Hematopoietic multipotent progenitor cell (in vitro differentiated cells): Measurements from ENCODE around the gene WNK2. TPM values are rescaled to one million over a fixed set of nuclear protein-coding genes. Genes with fewer than 3 reads are reported as not detected.
A peak's percentile ranks its signal among the peaks of the same experiment; 100 is the strongest.

Experiments
- DNase-seq, 3 donors: peaks; one replicate each; pipeline ENCODE4 v3.0.0-alpha.2; 2011 to 2015; ENCODE audit warnings: low read depth in 2 of 3, low spot score in 2 of 3
- total RNA-seq: library from RNA; depleted of rRNA; stranded (reverse); fragments of >200 nt; gene quantifications from one replicate; pipeline ENCODE4 v1.2.3, GENCODE V29; 2012

The WNK2 gene
- total RNA-seq, 1 donor = under 0.01 TPM

DNA sequence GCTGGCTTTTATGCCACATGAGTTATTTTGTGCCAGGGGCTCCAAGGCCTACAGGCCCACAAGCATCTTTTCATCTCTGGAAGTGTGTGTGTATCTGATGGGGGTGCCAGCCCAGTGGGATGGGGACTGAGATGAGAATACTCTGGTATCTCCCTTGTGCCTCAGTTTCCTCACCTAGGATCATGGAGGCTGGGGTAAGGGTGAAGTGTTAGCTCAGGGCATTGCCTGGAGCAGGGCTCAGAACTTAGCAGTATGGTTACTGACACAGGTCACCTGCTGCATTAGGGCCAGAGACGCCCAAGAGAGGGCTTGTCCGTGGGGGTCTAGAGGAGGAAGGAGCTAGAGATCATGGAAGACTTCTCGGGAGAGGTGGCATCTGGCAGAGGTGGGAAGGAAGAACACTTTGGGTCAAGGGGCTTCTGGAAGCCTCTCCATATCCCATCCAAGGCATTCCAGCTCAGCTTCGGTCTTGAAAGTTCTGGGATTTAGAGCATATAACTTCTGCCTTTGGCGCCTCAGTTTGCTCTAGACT, 742 bp upstream of the WNK2 start:
- no peak for DNase-seq

DNA sequence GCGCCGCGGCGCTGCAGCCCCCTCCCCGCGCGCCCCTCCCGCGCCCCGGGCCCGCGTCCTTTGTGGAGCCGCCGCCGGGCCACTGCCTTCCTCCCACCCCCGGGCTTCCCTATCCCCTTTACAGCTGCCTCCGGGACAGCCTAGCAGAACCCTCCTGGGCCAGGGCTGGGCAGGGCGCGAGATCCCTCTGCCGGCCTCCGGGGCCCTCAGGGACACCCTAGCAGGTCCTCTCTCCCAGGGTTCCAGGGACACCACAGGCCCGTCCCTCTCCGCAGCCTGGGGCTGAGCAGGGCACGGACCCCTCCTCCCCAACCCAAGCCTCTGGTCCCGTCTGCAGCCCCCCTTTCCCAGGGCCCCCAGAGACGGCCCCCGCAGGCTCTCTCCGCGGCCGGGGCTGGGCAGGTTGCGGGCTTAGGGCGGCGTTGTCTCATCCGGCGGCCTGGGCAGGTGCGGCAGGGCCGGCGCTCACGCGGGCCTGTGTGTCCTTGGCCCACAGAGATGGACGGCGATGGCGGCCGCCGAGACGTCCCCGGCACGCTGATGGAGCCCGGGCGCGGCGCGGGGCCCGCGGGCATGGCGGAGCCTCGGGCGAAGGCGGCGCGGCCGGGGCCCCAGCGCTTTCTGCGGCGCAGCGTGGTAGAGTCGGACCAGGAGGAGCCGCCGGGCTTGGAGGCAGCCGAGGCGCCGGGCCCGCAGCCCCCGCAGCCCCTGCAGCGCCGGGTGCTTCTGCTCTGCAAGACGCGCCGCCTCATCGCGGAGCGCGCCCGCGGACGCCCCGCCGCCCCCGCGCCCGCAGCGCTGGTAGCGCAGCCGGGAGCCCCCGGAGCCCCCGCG, 710 bp downstream of the WNK2 start:
- peak in 1 of 3 donors; percentile 12 for DNase-seq

DNA sequence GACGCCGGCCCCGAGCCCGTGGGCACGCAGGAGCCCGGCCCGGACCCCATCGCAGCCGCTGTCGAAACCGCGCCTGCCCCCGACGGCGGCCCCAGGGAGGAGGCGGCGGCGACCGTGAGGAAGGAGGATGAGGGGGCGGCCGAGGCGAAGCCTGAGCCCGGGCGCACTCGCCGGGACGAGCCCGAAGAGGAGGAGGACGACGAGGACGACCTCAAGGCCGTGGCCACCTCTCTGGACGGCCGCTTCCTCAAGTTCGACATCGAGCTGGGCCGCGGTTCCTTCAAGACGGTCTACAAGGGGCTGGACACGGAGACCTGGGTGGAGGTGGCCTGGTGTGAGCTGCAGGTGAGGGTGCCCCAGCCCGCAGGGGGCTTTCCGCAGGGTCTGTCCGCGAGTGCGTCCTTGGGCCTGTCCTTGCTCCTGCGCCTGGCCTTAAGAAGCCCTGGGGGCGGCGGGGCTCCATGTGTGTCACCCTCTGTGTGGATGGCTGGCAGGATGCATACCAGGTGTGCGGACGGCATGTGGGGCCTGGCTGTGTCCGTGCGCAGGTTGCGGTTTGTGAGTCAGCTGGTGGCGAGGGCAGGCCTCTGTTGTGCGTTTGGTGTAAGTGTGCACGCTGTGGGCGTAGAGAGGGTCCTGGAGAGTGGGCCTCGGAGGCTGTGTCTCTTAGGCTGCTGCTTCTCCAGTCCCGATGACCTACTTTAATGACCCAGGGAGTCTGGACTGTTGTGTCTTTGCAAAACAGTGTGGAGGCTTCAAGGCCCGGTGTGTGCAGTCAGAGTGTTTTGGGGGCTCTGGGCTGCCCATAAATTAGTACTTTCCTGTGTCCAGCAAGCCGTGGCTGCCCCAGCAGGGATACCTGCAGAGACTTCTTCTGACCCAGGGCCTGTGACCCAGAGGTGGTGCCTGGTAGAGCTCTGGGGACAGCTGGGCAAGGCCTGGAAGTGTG, 1.6 kb downstream of the WNK2 start:
- no peak for DNase-seq

DNA sequence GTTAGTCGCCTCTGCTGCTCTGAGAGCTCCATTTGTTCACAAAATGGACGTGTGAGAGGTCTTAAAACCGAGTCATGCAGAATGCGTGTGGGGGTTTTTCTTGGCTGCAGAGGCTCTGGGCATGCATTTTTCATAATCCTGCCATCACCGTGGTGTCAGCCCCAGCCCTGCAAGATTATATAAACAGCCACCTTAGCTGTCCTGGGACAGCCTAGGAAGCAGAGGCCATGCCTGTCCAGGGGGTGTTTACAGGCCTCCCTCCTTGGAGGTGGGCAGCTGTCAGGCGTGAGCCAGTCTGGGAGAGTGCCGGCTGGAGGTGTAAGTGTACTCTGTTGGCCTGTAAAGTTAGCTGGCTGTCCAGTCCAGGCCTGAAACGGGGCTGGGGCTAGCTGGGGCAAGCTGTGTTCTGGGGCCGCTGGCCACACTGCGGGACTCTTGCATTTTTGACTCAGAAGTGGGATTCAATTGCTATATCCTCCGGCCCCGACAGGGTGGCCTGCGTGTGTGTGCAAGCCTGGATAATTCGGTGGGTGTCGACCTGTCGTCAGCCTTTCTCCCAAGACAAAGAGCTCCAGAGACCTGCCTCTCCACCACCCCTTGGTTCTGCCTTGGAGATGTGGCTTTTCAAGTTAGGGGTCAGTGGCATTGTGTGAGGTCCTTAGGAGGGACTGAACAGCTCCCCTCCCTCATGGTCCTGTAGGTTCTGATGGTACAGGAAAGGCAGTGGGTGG, 2.4 kb downstream of the WNK2 start:
- no peak for DNase-seq

DNA sequence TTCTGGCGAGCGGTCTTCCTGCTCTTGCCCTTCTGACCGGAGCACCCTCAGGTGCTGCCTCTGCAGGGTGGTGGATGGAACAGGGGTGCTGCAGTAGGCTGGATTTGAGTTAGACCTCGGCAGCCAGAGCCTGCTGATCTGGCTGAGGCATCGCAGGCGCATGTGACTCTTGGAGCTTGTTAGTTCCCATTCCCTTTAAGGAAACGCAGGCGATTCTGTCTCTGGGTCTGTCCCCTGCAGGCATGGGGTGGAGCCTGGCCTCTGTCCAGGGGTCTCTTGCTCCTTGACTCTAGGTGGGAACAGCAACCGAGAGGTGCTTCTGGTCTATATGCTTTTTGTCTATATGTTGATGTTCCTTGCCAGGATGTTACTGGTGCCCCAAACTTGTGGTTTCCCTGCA, 3.1 kb downstream of the WNK2 start:
- no peak for DNase-seq

DNA sequence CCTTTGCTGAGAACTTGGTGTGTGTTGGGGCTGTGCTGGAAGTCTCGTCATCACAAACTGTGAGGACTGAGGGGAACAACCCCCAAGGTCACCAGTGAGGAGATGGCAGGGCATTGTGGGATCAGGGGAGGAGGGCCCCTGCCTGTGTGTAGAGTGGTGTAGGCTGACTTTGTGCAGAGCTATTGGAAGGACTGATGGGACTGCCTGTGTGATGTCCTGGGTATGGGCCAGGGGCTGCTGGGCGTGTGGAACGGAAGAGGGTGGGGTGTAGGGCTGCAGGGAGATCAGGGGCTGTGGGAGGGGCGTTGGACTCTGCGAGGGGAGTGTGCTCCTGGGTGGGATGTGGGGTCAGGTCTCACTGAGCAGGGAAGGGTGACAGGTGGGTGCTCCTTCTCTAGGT, 3.6 kb downstream of the WNK2 start:
- no peak for DNase-seq

DNA sequence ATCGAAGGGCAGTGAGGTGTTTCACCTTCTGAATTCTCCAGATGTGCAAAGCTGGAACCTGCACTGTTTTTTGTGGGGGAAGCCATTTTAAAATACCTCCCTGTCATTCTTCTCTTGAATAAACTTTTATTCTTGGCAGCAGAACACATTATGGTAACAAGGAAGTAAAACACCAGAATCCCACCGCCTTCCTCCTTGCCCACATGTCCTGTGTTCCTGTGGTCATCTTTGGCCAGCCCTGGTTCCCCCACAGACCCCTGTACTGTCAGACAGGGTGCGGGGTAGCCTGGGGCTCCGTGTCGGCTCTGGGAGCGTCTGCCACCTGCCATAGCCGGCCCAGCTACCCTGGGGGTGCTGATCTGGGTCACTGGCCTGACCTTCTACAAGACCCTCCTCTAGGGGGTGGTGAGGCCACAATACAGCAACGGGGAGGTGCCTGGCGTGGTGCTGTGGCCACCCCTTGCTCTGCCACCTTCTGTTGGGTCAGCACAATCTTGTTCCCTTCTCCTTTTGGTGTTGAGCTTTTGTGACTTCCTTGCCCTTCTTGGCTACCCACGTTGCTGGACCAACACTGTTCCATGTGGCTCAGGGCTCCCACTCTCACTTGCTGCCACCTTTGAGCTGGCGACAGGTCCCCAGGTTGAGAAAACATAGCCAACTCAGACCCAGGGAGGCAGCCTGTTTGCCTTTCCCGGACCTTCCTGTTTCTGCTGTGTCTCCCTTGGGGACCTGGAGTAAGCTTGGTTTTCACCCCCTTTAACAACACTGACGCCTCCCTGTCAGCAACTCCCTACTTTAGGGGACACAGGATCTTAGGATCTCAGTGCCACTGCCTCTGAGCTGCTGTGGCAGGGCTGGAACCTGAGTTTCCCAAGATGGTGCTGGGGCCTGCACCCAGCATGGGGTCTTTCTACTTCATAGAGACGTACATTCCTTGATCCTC, 4.8 kb downstream of the WNK2 start:
- DNase-seq = no peak

DNA sequence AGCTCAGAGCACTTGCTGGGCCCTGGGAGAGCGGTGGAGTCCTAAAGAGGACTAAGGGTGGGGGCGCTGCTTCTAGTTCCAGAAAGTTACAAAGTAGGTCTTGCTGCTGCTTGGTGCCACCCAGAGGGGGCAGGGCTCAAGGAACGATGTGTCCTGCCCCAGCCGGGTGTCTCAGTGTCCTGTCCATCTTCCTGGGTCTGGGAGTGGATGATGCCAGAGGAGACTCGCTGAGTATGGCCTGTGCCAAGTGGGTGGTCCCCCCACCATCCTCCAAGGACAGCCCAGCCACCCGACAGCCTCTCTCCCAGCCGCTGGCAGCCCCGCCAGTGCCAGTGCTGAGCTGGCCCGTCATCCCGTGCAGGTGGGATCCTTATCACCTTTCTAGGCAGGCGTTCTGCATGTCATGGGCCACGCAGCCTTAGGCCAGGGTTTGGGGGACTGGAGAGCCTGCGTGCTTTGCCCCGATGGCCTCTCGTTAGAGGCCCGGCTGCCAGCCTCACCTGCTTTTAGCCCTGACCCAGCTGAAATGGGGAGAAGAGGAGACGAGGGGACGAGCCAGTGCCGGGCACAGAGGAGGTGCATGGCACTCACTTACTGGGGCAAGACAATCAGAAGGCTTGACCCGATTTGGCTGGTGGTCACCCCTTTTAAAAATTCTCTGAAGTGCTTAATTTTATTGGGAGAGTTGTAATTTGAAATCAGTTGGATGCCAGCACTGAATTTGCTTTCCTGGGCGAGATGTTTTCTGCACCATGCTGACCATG, 5.6 kb downstream of the WNK2 start:
- no peak for DNase-seq

DNA sequence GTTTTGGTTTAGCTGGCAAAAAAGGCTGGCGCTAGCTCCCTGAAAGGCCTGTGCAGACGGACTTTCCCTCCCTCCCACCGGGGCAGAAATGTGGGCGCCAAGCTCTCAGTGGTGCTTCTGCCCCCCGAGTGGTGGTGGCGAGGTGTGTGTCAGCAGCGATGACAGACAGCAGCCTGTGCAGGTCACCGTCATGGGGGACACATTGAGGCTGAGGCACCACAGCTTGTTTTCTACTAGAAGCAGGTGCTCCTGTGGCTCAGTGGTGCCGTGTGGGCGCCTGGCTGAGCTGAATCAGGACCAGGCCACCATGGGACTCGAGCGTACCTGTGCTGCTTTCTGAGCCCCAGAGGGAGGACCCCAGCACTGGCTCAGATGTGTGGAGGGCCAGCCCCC, 6.2 kb downstream of the WNK2 start:
- DNase-seq = no peak

DNA sequence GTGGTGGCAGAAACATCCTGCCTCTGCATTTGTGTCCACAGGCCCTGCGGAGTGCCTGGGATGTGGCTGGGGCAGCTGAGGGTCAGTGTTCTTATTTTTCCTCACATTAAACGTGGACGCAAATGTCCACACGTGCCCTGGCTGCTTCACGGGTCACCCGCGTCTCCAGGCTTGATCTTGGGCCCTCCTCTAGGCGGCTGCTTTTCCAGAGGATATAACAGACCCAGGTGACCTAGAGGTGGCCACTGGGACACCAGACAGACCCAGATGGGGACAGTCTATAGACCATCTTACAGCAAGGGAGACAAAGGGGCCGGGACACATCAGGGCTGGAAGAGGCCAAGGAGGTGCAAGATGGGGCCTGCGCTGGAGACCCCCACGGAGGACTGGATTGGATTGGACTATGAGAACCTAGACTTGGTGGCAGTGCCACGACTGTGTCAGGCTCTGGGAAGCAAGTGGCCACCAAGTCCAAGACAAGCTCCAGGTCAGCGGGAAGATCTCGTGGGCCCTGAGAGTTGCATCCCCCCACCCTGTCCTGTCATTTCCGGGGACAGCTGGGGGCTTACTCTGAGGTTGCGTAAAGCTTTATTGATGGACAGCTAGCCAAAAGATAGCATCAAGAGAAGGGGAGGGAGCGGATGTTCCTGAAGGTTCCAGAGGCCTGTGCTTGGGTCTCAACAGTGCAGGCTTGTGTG, 6.9 kb downstream of the WNK2 start:
- no peak for DNase-seq

DNA sequence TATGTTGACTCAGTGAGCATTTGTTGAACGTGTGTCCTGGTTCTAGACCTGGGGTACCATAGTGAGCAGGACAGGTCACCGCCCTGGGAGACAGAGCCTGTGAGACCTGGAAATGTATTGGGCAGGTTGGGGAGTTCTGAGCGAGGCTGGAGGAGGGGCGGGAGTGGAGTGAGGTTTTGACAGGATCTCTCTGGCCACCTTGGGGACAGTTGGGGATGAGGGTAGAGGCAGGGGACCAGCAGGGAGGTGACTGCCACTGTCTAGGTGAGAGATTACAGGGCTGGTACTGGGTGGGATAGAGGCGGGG, 7.4 kb downstream of the WNK2 start:
- no peak for DNase-seq

DNA sequence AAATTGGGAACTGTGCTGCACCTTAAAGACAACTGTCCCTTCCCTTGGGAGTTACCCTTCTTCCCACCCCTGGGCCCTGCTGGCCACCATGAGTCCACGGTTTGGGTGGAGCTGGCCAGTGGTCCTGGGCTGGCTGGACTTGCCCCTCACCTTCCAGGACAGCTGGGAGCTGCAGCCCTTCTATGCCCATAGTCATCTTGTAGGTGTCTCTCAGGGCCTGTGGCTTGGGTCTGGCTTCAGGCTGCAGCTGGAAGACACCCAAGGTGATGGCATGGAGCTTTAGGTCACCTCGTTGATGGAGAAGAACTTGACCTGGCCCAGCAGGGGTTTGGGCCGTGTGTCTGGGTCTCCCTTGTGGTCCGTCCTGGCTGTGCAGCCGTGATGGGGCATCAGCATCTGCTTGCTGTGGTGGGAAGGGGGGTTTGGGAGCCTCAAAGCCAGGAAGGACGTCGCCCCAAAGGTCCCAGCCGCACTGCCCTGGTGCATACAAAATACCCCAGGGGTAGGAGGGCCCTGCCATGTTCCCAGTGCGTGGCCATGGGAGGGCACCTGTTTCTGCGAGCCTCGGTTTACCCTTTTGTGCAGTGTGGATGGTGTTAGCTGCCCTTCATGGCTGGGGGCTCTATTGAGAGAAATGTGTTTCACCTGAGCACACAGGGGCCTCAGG, 8.9 kb downstream of the WNK2 start:
- no peak for DNase-seq

DNA sequence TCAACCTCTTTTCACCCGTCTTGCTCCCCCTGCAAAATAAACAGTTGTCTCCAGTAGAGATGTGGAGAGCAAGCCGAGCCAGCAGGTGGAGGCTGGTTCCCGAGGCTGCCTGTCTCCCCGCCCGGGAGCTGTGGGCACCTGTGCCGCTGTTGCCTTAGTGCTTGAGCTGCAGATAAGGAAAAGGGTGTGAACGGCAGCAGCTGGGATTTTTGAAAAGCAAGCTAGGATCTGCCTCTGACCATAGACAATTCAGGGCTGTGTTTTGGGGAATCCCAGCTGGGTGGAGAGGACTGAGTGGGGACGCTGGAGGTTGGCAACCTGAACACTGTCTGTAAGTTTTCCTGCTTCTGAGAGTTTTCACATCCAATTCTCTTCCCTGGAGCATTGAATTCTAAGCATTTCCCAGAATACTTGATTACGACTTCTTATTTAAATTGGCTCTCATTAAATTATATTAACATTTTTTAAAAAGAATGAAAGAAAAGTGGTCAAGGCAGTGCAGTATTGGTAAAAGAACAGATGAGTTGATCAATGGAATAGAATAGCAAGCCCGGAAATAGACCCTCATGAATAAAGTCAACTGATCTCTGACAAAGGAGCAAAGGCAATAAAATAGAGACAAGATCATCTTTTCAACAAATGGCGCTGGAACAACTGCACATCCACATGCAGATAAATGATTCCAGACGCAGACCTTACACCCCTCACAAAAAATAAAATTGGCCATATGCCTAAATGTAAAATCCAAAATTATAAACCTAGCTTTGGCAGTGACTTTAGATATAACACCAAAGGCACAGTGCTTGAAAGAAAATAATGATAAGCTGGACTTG, 9.7 kb downstream of the WNK2 start:
- no peak for DNase-seq

DNA sequence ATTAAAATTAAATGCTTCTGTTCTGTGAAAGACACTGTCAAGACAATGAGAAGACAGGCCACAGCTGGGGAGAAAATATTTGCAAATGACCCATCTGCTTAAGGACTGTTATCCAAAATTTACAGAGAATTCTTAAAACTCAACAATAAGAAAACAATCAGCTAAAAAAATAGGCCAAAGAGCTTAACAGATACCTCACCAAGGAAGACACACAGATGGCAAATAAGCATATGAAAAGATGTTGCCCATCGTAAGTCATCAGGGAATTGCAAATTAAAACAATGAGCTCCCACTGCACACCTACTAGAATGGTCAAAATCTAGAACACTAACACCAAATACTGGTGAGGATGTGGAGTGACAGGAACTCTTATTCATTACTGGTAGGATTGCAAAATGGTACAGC, 10.3 kb downstream of the WNK2 start:
- no peak for DNase-seq

DNA sequence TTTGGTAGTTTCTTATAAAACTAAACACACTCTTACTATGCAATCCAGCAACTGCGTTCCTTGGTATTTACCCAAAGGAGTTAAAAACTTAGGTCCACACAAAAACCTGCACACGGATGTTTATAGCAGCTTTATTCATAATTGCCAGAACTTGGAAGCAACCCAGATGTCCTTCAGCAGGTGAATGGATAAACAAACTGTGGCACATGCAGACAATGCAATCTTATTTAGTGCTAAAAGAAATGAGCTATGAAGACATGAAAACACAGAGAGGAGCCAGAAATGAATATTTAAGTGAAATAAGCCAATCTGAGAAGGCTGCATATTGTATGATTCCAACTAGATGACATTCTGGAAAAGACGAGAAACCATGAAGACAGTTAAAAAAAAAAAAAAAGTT, 10.7 kb downstream of the WNK2 start:
- no peak for DNase-seq

DNA sequence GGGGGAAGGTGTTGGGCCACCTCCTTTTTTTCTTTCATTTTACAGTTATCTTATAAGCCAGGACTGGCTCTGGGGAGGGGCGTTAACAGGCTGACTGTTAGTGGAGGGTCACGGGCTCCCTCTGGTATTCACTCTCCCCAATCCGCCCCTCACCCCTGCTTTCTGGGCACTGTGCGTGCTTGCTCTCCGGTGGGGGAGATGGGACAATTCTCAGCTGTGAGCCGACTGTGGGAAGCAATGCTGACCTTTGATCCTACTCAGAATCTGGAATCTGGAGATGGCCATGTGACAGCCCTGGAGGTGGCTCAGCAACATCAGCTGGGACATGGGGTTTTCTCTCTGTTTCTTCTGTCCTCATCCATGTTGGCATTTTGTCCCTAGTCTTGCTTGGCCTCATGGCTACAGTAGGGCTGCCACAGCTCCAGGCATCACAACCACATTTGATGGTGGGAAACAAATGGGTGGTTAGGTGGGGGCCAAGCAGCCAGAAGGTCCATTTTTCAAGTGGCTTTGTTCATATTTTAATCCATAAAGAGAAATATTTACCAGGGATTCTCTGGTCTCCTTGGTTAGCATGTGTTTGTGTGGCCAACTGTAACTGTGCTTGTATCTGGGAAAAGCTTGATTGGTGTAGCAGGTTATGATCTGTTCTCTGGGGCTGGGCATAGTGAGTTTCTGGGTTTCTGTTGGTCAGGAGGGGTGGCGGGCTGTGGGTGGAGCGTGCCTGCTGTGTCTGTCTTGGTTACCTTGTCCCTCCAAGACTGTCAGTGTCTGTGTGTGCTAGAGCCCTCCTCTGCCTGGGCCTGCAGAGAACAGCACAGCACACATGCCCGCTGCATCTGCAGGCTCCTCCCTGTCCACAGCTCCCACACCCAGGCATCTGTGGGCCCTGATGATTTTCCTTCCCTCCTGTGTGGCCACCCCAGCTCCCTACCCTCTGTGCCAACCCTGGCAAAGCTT, 12.4 kb downstream of the WNK2 start:
- no peak for DNase-seq
